HTERT RPE-1 (cell line): ENCODE data around the gene BICD2.
"Not testable (repeated sequence)": the region's sequence is repeated elsewhere in the genome, so short reads cannot be mapped to it uniquely, and the experiment has no call there.

Experiments used
- in situ Hi-C: fragments of 300-500 bp; cut with MboI; formaldehyde crosslinking; loops from 4 replicates; pipeline ENCODE4 v1.14.3; 2020; ENCODE audit warnings: low sequenced_read_pairs

BICD2 gene

DNA sequence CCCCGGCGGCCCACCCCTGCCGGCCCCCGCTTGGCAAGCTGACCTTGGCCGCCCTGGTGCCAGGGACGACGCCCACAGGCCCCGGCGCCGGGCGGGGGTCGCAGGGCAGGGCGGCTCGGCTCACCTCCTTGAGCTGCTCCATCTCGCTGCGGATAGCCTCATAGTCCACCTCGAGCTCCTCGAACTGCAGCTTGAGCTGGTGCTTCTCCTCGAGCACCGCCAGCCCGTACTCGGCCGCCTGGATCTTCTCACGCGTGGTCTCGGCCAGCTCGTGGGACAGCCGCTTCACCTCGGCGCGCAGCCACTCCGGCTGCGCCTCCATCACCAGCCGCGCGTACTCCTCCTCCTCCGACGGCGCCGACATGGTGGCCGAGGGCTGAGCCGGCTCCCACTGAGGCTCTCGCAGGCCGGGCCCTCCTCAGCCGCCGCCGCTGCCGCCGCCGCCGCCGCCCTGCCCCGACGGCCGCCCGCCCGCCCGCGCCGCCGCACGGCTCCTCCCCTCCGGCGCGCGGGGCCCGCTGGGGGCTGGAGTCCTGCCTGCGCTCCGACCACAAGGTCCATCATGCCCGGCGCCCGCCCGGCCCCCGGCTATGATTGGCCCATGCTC, at the start of gene BICD2:
Gene BICD2 (minus strand): TSS at position 453 of the 607 bp plus-strand sequence. CDS start 89 bp downstream, at position 364.
- in situ Hi-C loops, result no loop called here

DNA sequence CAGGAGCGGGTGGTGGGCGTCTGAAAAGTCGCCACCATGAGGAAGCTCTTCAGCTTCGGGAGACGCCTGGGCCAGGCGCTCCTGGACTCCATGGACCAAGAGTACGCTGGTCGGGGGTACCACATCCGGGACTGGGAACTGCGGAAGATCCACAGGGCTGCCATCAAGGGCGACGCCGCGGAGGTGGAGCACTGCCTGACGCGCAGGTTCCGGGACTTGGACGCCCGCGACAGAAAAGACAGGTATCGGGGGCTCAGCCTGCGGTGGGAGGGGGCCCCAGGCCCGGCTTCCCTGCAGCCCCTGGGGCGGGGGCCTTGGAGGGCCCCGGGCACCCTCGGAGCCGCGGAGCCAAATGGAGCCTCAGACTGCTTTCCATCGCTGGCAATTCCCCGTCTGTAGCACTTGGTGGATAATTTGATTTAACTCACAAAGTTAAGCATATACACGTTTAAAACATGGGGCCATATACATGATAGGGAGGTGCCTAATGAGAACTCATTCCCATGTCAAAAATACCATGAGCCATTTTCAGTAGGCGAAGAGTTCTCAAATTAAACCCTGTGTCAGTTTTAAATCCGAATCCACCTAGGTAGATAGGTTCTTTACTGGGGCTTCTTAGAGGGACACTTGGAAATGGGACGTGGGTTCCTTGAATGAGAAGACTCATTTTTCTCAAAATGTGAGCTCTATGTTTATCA, 45.1 kb upstream of the BICD2 start:
- in situ Hi-C loops, result not testable (repeated sequence)

DNA sequence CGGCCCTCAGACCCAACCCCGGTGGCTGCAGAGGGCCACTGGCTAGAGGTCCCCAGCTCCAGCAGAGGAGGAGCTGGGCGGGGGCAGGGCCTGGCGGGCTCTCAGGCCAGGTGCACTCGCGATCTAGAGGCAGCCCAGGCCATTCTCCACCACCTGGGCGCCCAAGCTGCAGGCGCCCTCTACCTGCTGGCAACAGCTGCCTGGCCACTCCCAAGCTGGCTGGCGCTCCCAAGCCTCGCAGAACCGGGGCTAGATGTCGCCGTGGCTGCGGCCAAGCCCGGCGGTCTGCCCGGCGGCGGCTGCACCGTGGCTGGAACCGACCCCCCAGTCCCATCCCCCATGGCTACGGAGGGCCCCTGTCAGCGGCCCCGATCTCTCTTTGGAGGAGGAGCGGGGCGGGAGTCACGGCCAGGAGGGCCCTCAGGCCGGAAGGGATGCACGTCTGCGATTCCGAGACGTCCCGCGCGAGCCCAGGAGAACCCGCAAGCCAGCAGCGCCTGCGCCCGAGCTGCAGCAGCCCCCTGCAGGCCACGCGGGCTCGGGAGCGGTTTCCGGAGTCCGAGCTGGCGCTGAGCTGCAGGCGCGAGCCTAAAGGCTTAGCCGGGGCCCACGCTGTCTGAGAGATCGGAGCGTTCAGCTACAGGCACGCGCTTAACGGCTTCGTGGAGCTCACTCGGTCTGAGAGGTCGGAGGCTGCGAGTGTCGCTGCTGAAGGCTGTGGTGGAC, 44.3 kb upstream of the BICD2 start:
- in situ Hi-C loops, result no loop called here

DNA sequence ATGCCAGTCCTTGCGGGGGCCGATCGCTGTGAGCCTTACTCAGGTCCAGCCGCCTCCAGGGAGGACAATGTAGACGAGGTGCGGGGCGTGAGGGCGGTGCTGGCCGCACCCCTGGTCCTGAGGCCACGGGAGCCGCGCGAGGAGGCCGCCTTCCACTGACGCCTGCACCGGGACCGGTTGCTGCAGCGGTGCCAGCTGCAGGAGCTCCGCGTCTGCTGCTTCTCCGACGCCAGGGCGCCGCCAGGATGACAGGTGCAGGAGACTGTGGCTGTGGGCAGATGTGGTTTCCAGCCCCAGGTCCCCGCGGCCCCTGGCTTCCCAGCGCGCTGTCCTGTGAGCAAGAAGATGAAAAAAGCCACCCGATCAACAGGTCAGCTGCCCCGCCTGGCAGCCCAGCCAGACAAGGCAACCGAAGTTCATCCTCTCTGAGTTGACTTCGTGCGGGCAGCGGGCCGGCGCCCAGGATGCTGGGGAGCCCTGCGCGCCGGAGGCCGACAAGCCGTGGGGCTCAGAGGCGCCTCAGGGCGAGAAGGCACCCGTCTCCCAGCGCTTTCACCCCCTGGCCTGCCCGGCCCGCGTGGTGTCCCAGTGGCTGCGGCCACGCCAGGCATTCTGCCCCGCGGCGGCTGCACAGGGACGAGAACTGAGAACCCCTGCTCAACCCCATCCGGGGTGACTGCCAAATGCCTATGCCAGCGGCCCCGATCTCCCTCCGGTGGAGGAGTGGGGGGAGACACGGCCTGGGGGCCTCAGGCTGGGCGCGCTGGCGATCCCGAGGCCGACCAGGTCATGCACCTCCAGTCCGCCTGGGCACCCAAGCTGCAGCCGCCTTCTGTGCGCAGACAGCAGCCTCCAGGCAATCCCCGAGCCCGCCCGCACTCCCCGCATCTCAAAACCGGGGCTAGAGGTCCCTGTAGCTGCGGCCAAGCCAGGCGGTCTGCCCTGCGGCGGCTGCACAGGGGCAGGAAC, 43.4 kb upstream of the BICD2 start:
- in situ Hi-C loops, result no loop called here

DNA sequence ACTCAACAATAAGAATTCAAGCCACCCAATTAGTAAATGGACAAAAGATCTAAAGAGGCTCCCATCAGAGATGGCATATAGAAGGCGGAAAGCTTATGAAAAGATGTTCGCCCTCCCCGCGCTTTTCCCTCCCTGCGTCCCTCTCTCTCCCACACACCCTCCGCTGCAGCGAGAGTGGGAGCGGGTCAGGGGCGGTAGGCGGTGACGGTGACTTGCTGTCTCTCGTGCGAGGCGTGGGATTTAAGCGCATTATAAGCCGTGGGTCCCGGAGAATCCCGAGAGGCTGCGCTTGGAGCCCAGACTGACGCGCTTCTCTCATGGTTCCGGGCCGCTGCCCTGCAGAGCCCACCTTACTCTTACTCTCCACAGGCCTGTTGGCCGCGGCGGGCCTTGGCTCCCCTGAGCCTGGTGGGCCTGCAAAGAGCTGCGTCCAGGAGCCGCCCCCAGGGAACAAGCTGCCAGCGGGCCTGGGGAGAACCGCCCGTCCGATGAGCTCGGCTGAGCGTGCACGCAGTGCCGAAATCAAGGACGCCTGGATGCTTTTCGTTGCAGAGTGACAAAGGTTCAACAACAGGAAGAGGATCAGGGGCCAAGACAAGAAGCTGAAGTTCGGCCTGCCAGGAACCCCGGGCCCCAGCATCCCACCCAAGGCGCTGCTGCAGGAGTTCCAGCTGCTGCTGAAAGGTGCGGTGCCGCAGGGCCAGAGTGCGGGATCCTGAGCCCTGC, 42.6 kb upstream of the BICD2 start:
- in situ Hi-C loops, result no loop called here

DNA sequence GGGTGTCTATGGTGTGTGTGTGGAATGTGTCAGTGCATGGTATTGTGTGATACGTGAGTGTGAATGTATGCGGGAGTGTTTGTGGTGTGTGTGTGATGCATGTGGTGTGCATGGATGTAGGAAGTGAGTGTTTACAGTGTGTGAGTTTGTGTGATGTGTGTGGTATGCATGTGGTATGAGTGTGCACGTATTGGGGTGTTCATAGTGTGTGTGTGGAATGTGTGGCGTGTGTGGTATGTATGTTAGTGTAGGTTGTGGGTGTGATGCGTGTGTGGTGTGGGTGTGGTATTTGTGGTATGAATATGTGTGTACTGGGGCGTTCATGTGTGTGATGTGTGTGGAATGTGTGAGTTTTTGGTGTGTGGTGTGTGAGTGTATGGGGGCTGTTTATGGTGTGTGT, 40.1 kb upstream of the BICD2 start:
- in situ Hi-C loops, result no loop called here

DNA sequence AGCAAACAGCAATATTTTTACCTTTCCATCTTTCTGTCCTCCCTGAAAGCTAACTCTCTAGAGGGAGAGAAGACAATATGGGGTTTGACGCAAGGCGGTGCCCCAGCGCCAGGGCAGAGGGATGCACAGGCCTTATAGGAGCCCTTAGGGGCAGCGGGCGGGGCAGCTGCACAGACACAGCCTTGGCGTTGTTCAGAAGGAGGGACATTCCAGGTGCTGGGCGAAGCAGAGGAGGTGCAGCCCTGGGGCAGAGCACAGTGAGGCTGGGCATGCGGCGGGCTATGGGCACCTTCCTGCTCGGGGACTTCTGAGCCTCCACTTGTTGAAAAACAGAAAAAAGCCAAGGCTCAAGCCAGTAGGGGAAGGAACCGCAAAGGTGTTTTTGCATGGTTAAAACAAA, 33.7 kb upstream of the BICD2 start:
- in situ Hi-C loops, result no loop called here

DNA sequence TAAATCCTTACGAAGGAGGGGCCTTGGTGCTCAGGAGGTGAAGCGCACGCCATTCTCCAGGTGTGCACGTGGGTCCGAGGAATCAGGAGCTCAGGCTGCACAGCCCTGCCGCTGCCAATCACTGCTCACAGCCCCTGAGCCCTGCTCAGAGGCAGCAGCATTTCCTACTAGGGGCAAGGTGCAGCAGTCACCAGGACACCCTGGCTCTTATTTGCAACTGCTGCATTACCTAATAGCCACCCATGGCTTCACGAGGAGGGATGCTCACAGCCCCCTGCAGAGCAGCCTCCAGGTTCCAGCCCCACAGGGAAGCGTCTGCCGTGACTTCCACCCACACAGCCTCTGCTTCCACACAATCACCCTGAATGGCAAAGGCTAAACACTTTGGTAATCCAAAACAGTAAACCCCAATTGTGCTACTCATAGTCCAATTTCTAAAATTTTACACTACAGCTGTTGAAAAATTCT, 31.7 kb upstream of the BICD2 start:
- in situ Hi-C loops, result not testable (repeated sequence)

DNA sequence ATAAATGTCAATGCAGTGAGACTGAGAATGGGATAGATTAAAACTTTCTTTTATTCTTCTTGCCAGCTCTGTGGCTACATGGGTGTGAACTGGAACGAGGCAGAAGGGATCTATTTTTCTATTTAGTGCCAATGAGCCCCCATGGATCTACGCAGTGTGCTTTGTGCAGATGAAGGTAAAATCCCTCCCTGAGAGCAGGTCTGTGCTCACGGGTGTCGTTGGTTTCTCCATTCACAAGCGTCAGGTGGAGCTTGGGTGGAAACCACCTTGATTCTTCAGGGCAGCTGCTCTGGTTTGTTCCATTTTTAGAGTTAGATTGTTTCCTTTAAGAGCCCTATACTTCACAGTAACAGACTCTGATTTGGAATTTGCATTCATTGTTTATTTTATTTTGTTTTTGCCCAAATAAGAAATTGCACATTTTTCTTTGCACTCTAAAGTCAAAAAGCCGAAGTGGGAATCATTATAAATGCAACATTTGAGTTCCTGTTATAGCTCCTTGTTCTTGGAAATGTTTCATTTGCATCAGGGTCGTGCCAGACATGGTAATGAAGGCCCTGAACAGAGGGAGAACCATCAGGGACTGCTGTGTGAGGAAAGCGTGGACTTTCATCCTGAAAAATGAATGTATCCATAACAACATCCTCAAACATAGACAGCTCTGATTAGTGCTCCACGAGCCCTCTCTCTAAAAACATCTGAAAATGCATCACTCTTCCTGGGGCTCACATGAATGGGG, 31.1 kb upstream of the BICD2 start:
- in situ Hi-C loops, result no loop called here

DNA sequence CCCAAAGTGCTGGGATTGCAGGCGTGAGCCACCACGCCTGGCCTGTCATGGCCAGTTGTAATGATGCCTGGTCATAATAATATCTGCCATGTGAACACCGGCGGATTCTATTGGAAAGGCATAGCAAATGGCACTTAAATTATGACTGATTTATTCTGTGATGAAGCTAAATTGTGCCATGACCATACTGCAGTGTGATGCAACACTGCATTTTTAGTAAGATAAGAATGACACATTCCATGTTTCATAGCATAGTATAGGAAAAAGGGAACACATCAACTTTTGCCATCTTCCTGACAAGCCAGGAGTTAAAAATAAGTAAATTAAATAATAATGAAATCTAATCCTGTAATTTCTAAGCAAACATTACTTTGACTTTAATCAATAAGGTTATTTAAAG, 30.4 kb upstream of the BICD2 start:
- in situ Hi-C loops, result no loop called here

DNA sequence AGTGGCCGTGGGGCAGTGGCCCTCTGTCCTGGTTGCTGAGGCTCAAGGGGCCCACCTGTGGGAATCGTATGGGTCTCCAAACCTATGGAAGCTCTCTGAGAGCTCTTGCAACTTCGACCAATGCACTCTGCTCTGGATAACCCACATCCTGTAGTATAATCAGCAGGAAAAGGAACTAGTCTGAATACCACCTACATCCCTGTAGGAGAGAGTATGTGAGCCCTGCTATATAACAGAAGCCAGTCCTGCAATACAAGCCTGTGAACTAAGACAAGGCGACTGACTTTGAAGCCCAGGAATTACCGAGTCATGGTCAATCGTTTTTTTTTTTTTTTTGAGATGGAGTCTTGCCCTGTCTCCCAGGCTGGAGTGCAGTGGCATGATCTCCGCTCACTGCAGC, 29.8 kb upstream of the BICD2 start:
- in situ Hi-C loops, result no loop called here

DNA sequence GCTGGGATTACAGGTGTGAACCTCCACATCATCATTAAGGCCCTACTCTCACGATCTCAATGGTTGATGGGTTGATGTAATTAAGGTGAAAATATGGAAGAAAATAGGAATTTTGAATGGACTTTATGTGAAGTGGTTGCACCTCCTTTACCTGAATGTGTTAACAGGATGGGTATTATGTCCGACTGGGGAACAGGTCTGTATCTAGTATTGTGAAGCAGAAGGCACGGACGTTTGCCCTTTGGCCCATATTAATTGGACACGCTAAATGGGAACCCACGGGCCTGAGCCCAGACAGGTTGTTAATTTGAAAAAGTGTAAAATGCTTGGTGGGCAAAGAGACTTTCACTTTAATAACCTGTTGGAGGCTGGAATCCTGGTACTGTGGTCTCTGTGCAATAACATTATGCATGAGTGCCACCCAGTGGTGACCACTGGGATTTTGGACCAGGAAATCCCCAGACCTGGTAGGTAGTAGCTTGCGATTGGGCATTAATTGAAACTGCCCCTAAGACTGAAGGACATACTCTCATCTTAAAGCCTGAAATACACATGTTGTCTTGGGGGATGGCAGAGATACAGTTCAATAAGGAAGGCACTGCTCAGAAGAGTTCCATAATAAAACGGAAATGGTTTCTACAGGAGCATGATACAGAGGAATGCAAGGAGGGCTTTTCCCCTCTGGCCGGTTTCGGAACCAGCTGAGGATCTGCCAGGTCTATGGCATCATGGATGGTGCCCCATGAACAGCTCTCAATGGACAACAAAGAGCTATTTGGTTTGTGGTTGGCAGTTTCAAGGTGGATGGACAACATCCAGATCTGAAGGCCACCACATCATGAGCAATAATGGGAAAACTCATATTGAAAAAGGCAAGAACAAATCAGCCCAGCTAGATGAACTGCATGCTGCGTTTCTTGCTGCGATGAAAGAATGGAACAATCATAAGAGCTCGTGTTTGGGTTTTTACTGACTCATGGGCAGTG, 26.2 kb upstream of the BICD2 start:
- in situ Hi-C loops, result no loop called here

DNA sequence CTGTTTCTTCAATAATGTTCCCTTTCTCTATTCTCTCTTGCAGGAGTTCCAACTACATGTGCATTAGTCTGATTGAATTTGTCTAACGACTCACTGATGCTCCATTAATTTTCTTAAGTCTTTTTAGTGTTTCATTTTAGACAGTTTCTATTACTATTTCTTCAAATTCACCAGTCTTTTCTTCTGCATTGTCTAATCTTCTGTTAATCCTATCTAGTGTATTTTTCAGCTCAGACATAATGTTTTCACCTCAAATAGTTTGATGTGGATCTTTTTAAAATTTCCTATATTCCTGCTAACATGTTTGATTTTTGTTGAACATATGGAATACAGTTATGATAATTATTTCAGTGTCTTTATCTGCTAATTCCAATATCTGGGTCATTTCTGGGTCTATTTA, 21.7 kb upstream of the BICD2 start:
- in situ Hi-C loops, result no loop called here

DNA sequence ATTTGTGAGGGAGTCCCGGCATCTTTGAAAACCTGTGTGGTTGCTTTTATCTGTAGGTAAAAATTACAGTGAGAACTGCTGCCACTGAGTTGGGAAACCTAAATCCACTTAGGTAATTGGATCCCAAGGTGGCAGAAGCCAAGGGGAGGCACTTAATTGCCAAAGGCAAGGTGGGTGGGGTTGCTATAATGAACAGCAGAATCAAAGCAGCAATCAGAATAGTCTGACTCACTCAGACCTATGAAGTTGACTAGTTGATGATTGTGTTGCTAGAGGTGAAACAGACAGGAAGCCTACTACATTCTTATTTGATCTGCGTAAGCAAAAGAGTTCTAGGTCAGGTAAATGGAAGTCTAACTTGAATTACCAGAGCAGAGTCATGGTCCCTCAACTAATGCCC, 17.3 kb upstream of the BICD2 start:
- in situ Hi-C loops, result no loop called here

DNA sequence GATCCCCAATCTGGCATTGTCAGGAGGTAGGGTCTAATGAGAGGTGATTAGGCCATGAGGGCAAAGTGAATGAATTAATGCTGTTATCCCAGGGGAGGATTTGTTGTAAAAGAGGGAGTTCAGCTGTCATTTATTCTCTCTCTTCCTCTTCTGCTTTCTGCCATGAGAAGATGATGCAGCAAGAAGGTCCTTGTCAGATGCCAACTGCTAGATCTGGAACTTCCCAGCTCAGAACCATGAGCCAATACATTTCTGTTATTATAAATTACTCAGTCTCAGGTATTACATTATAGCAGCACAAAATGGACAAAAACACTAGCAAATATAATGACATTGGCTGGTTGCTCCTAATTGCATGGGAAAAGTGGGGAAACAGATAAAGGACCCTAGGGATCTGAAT, 15.6 kb upstream of the BICD2 start:
- in situ Hi-C loops, result no loop called here

DNA sequence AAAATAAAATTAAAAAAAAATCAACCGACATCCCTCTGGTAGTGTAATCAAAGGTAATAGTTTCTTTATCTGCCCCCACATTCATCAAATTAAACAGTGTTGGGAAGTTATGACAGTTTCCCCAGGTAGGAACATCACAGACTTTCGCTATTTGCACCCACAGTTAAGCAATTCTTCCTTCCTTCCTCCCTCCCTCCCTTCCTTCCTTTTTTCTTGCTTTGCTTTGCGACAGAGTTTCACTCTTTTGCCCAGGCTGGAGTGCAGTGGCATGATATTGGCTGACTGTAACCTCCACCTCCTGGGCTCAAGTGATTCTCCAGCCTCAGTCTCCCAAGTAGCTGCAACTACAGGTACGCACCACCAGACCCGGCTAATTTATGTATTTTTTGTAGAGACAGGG, 10.8 kb upstream of the BICD2 start:
- in situ Hi-C loops, result no loop called here

DNA sequence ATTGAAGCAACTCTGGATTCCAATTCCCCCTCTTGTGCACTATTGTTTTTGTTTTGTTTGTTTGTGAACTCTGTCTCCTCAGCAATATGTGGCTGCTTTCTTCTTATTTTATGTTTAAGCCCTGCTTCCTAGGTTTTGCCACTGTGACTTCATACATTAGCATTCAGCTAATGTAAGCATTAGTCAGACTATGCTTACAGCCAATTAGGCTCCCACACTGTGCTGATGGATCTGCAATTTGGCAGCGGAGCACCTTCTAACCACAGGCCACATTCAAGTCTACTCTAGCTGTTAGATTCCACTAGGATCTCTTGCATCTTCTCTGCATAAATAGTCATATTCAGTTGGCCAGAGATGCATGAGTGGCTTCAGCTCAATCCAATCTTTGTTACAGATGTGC, 9.6 kb upstream of the BICD2 start:
- in situ Hi-C loops, result no loop called here

DNA sequence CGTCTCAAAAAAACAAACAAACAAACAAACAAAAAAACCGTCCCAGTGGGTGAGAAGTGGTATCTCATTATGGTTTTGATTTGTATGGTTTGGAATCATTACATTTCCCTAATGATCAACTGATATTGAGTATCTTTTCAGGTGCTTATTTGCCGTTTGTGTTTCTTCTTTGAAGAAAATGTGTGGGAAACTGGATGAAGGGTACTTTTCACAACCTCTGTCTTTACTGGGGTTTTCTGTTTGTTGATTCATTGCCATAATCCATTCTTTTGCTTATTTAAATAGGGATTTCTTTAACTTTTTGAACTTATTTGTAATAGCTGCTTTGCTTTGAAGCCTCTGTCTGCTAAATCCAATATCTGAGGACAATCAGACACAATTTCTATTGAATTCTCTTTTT, 9.2 kb upstream of the BICD2 start:
- in situ Hi-C loops, result no loop called here
